ENCODE results near the gene RNF128.
"Not testable (repeated sequence)": the region's sequence is repeated elsewhere in the genome, so short reads cannot be mapped to it uniquely, and the experiment has no call there.

Gene RNF128

GRCh38 chrX:106783716-106784115 is 57.2 kb downstream of the RNF128 start:
- no peaks in the 10 kb centered on the region for H3K36me3 Mint-ChIP-seq
- H3K27me3 Mint-ChIP-seq, result peaks cover 13 to 17% of the 10 kb centered on the region in 2 donors
- no peaks in the 10 kb centered on the region for H3K4me1 Mint-ChIP-seq
- DNase-seq (no peak), ATAC-seq (replicated peaks) (no peak)
- H3K27ac Mint-ChIP-seq, result no peak overlapping the region
- no peak overlapping the region for H3K4me3 Mint-ChIP-seq
- peaks cover 0 to 2% of the 10 kb centered on the region in 2 donors for H3K9me3 Mint-ChIP-seq

- Mint-ChIP-seq H3K36me3 (no peaks in the 10 kb centered on the region), H3K27me3 (peaks cover 6 to 8% of the 10 kb centered on the region in 2 donors), H3K4me1 (no peaks in the 10 kb centered on the region), H3K9me3 (no peaks in the 10 kb centered on the region), H3K27ac (no peak overlapping the region), H3K4me3 (no peak overlapping the region)
- ATAC-seq (replicated peaks) (no peak), DNase-seq (no peak)
Measured at GRCh38 chrX:106791495-106791894, 65.0 kb downstream of the RNF128 start.

DNA sequence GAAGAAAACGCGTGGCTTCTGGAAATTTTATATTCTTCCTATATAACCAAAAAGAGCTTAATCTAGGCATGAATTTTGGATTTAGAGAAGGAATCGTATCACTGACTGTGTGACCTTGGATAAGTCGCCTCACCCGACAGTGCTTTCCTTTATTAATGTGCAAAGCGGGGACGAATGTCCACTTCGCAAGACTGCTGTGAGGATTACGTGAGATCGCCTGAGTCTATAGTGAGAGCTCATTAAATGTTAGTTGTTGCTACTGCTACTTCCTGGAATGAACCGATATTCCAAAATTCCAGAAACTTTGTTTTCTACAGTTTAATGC is 75.5 kb downstream of the RNF128 start:
- Mint-ChIP-seq H3K9me3 (peaks cover 0 to 8% of the 10 kb centered on the region in 2 donors), H3K4me3 (peak overlapping the region; percentile 95 to 98), H3K4me1 (peaks cover 14 to 15% of the 10 kb centered on the region in 2 donors), H3K36me3 (peaks cover 0 to 3% of the 10 kb centered on the region in 2 donors), H3K27ac (no peak overlapping the region), H3K27me3 (peaks cover 20 to 32% of the 10 kb centered on the region in 2 donors)
- ATAC-seq (replicated peaks) (peak; percentile 30 to 39), DNase-seq (no peak)

GRCh38 chrX:106802388-106803275 is 76.1 kb downstream of the RNF128 start, which contains the start of gene TBC1D8B:
TBC1D8B (plus strand) TSS chrX:106802673; CDS start chrX:106802854, 181 bp downstream.
- Mint-ChIP-seq H3K9me3 (peaks cover 0 to 8% of the 10 kb centered on the region in 2 donors), H3K4me3 (peak within 1 kb of the TSS; percentile 95 to 98), H3K27me3 (peaks cover 20 to 32% of the 10 kb centered on the region in 2 donors), H3K4me1 (peaks cover 14 to 15% of the 10 kb centered on the region in 2 donors), H3K36me3 (peaks cover 0 to 3% of the 10 kb centered on the region in 2 donors), H3K27ac (peak within 1 kb of the TSS; percentile 31)
- ATAC-seq (replicated peaks) (peak; percentile 91 to 95), DNase-seq (peak; percentile 9)

DNA sequence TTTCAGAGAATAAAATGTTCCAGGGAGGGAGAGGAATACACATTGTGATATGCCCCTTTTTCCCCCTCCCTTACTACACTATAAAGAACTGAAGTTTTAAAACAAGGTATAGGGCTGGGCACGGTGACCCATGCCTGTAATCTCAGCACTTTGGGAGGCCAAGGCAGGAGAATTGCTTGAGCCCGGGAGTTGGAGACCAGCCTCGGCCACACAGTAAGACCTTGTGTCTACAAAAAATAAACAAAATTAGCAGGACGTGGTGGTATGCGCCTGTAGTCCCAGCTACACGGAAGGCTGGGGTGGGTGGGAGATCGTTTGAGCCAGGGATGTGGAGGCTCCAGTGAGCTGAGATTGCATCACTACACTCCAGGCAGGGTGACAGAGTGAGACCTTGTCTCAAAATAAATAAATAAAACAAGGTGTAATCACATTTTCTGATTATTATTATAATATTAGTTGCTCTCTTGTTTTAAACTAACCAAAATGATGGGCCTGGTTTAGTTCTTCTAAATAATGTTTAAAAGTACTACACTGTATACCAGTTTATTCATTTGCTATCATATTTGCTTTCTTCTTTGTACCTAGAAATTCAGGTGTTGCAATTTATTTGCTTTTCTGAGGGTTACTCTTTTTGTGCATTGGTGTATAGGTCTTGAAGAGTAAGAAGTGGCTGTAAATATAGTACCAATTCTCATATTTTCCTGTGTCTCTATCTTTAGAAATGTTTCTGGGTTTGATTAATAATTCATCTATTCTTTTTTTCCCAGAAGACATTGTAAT is 84.8 kb downstream of the RNF128 start:
- ATAC-seq (replicated peaks) (no peak), DNase-seq (no peak)
- peaks cover 0 to 6% of the 10 kb centered on the region in 2 donors for H3K27me3 Mint-ChIP-seq
- H3K4me1 Mint-ChIP-seq, result no peaks in the 10 kb centered on the region
- H3K9me3 Mint-ChIP-seq, result no peaks in the 10 kb centered on the region
- H3K27ac Mint-ChIP-seq, result no peak overlapping the region
- no peak overlapping the region for H3K4me3 Mint-ChIP-seq
- no peaks in the 10 kb centered on the region for H3K36me3 Mint-ChIP-seq

GRCh38 chrX:106812930-106813329 is 86.4 kb downstream of the RNF128 start:
- not testable (repeated sequence) for H3K4me1 Mint-ChIP-seq; H3K27me3 Mint-ChIP-seq; ATAC-seq (replicated peaks); DNase-seq; H3K36me3 Mint-ChIP-seq; H3K27ac Mint-ChIP-seq; H3K4me3 Mint-ChIP-seq; H3K9me3 Mint-ChIP-seq

DNA sequence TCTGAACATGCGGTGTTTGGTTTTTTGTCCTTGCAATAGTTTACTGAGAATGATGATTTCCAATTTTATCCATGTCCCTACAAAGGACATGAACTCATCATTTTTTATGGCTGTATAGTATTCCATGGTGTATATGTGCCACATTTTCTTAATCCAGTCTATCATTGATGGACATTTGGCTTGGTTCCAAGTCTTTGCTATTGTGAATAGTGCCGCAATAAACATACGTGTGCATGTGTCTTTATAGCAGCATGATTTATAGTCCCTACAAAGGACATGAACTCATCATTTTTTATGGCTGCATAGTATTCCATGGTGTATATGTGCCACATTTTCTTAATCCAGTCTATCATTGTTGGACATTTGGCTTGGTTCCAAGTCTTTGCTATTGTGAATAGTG is 87.6 kb downstream of the RNF128 start:
- not testable (repeated sequence) for DNase-seq; H3K36me3 Mint-ChIP-seq; ATAC-seq (replicated peaks); H3K4me1 Mint-ChIP-seq; H3K9me3 Mint-ChIP-seq; H3K27ac Mint-ChIP-seq; H3K27me3 Mint-ChIP-seq; H3K4me3 Mint-ChIP-seq
